Measurements from ENCODE around the gene DNMT3A.

DNA sequence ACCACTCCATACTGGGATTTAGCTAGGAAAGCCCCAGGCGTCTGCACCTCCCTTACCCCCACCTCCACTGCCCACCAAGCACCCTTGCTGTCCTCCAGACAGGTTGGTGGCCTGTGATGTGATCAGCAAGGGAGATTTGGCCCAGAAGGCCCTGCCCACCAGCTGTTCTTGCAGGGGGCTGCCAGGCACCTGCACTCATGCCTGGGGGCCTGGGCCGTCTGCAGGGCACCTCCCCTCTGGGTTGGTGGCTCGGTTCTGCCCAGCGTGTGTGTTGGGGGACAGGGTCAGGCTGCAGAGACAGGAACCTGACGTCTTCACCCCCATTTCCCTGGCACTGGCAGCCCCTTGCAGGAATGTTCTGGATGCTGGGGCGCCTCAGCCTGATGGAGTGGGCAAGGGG lies 5.8 kb downstream of the DNMT3A start:
- TF ChIP-seq, protein P1, sequence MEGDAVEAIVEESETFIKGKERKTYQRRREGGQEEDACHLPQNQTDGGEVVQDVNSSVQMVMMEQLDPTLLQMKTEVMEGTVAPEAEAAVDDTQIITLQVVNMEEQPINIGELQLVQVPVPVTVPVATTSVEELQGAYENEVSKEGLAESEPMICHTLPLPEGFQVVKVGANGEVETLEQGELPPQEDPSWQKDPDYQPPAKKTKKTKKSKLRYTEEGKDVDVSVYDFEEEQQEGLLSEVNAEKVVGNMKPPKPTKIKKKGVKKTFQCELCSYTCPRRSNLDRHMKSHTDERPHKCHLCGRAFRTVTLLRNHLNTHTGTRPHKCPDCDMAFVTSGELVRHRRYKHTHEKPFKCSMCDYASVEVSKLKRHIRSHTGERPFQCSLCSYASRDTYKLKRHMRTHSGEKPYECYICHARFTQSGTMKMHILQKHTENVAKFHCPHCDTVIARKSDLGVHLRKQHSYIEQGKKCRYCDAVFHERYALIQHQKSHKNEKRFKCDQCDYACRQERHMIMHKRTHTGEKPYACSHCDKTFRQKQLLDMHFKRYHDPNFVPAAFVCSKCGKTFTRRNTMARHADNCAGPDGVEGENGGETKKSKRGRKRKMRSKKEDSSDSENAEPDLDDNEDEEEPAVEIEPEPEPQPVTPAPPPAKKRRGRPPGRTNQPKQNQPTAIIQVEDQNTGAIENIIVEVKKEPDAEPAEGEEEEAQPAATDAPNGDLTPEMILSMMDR (IDR thresholded peaks at IDR 0.05), result no peak
- no peak for TF ChIP-seq EZH2 (IDR thresholded peaks at IDR 0.05; ENCODE audit: borderline replicate concordance, insufficient read depth, low read depth, low read length, poor library complexity, severe bottlenecking)

Data from B cell (primary cell).